Central memory CD8-positive, alpha-beta T cell (primary cell): ENCODE measurements around the gene DPYD.

Source experiments
- ATAC-seq: fragments of 150-1000 bp; cut with Tn5 transposase; replicated peaks from 2 replicates; pipeline ENCODE4 v1.10.0; 2022; ENCODE audit warnings: mild to moderate bottlenecking, moderate FRiP score, moderate number of reproducible peaks; ENCODE audit not compliant: poor library complexity, severe bottlenecking; ENCODE audit errors: extremely low read depth
- DNase-seq, 2 donors: peaks; one replicate each; pipeline ENCODE4 v3.0.0; 2021; ENCODE audit warnings: low spot score in 2 of 2
- H3K27ac Mint-ChIP-seq: one replicate; pipeline ENCODE4 v1.8.0; 2022; ENCODE audit warnings: low read depth, mild to moderate bottlenecking, moderate library complexity, mixed read lengths
- H3K27me3 Mint-ChIP-seq: one replicate; pipeline ENCODE4 v1.8.0; 2022; ENCODE audit warnings: mixed read lengths
- H3K36me3 Mint-ChIP-seq: one replicate; pipeline ENCODE4 v1.8.0; 2022; ENCODE audit warnings: mild to moderate bottlenecking, moderate library complexity, mixed read lengths; ENCODE audit not compliant: insufficient read depth
- H3K4me1 Mint-ChIP-seq: one replicate; pipeline ENCODE4 v1.8.0; 2022; ENCODE audit warnings: mixed read lengths
- H3K4me3 Mint-ChIP-seq: one replicate; pipeline ENCODE4 v1.8.0; 2022; ENCODE audit warnings: mild to moderate bottlenecking, moderate library complexity, mixed read lengths
- H3K9me3 Mint-ChIP-seq: one replicate; pipeline ENCODE4 v1.8.0; 2022; ENCODE audit warnings: mixed read lengths

Gene DPYD

DNA sequence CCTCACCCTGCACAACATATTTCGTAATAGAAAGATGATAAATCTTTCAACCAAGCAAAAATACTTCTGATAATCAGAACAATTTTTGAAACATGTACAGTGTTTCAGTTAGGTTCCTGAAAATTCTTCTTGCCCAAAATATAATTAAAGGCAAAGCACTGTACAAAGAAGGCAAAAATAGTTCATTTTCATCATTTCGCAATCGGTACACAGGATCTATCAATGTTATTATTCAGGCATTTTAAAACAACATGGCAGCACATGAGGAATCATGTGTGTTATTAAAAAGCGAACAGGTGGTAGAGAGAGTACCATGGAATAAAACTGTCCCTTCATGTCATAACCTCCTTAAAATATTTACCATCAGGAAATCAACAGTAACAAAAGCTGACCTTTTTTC is 356.9 kb downstream of the DPYD start:
- H3K4me1 Mint-ChIP-seq = peaks cover 11% of the 10 kb centered on the region
- no peak overlapping the region for H3K4me3 Mint-ChIP-seq
- ATAC-seq (no peak), DNase-seq (no peak)
- H3K27me3 Mint-ChIP-seq = no peaks in the 10 kb centered on the region
- peaks cover 2% of the 10 kb centered on the region for H3K36me3 Mint-ChIP-seq
- no peak overlapping the region for H3K27ac Mint-ChIP-seq
- H3K9me3 Mint-ChIP-seq = no peaks in the 10 kb centered on the region

DNA sequence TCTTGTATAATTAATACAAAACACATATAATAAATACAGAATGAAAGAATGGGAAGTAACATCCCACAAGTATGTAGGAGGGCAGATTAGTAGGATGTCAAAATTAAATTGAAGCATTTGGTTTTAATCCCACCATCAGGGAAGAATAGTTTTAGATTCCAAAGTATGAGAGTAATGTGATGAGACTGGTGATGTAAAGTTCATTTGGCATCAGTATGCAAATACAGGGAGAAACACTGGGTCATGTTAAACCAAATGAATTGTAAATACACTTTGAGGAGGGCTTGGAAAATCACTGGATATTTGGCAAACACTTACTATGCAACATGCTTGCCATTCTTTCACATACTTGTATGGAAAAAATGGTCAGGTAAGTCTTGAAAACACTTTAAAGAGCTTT is 358.8 kb downstream of the DPYD start:
- H3K36me3 Mint-ChIP-seq = peaks cover 4% of the 10 kb centered on the region
- H3K4me1 Mint-ChIP-seq = peaks cover 11% of the 10 kb centered on the region
- DNase-seq = no peak
- H3K4me3 Mint-ChIP-seq = no peak overlapping the region
- H3K27me3 Mint-ChIP-seq = no peaks in the 10 kb centered on the region
- H3K9me3 Mint-ChIP-seq = no peaks in the 10 kb centered on the region
- ATAC-seq = no peak
- no peak overlapping the region for H3K27ac Mint-ChIP-seq

DNA sequence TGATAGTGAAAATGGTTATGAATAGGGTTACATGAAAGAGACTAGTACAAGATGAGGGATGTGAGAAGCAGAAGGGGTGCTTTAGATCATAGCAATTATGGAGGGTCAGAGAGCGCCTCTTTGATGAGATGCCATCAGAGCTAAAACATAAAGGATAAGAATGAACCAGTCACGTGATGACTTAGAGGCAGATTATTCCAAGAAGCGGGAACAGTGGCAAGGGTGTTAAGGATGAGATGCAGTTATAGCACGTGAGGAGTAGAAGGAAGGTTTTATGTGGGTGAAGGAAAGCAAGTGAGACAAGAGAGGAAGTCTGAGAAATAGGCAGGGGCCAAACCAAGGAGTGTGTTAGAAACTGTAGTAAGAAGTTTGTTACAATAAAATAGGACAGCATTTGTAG is 360.1 kb downstream of the DPYD start:
- Mint-ChIP-seq H3K9me3 (no peaks in the 10 kb centered on the region), H3K27ac (no peak overlapping the region), H3K36me3 (peaks cover 5% of the 10 kb centered on the region), H3K4me3 (no peak overlapping the region), H3K4me1 (peaks cover 11% of the 10 kb centered on the region), H3K27me3 (no peaks in the 10 kb centered on the region)
- DNase-seq (no peak), ATAC-seq (no peak)

DNA sequence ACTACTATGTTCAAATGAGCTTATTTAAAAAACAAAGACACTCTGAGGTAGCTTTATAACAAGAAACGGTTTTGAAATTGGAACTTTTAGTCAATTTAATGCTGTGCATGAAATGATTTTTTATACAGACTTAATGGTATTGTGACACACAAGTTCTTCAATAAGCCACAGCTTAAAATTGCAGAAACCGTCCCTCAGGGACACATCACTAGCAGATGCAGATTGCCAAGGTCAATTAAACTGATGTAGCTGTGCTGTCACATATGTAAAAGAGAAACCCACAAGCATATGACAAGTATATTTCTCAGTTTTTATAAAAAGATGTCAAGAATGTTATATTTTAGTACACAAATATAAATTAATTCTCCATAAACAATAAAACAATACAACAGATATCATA is 366.9 kb downstream of the DPYD start:
- DNase-seq (no peak), ATAC-seq (no peak)
- no peak overlapping the region for H3K4me3 Mint-ChIP-seq
- no peaks in the 10 kb centered on the region for H3K9me3 Mint-ChIP-seq
- H3K4me1 Mint-ChIP-seq = no peaks in the 10 kb centered on the region
- no peaks in the 10 kb centered on the region for H3K27me3 Mint-ChIP-seq
- no peak overlapping the region for H3K27ac Mint-ChIP-seq
- H3K36me3 Mint-ChIP-seq = peaks cover 7% of the 10 kb centered on the region

DNA sequence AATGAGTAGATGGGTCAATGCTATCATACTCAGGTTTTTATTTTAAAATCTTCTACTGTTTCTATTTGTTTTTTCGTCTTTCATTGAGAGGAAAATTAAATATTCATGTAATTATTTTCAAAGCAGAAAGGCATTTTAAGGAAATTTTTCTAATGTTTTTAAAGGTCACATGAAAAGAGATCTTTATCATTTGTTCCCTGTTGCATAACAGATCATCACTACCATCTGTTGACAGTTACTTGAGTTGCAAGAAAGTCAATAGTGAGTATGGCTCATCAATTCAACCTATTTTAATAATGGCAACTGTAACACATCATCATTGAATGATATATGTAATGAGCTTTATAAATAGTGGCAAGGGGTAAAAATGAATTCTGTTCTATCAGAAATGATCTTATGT is 369.7 kb downstream of the DPYD start:
- ATAC-seq (no peak), DNase-seq (no peak)
- peaks cover 5% of the 10 kb centered on the region for H3K36me3 Mint-ChIP-seq
- no peak overlapping the region for H3K4me3 Mint-ChIP-seq
- H3K27ac Mint-ChIP-seq = no peak overlapping the region
- no peaks in the 10 kb centered on the region for H3K9me3 Mint-ChIP-seq
- H3K27me3 Mint-ChIP-seq = no peaks in the 10 kb centered on the region
- no peaks in the 10 kb centered on the region for H3K4me1 Mint-ChIP-seq

DNA sequence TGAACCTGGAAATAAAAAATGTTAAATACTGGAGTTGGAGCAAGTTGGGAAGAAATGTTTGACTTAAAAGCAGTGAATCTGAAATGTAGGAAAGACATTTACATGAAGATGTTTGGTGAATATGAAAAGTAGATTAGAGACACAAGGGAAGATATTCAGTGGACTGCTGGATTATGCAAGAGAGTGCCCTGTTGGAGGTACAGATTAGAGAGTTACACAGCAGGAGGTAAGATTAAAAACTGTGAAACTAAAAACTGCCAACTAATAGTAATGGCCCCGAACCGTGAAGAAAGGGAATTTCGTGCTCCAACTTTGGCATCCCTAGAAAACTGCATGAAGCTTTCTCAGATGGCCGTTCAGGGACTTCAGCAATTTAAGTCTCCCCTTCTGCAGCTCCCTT is 375.4 kb downstream of the DPYD start:
- Mint-ChIP-seq H3K4me1 (no peaks in the 10 kb centered on the region), H3K27ac (no peak overlapping the region), H3K27me3 (no peaks in the 10 kb centered on the region), H3K4me3 (no peak overlapping the region), H3K9me3 (no peaks in the 10 kb centered on the region), H3K36me3 (peaks cover 2% of the 10 kb centered on the region)
- ATAC-seq (no peak), DNase-seq (no peak)

DNA sequence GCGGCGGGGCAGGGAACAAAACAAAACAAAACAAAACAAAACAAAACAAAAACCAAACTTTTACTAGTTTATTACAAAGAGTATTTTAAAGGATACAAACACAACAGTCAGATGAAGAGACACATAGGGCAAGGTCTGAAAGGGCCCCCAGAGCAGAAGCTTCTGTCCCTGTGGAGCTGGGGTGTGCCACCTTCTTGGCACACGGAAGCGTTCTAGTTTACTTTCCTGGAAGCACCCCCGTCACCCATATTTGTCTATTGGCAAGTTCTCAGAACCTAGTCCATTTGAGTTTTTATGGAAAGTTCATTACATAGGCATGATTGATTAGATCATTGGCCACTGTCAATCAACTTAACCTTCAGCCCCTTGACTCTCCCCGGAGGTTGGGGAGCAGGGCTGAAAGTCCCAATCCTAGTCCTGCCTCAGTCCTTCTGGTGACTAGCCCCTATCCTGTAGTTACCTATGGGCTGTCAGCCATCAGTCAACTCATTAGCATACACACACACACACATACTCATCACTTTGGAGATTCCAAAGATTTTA is 380.4 kb downstream of the DPYD start:
- peaks cover 4% of the 10 kb centered on the region for H3K36me3 Mint-ChIP-seq
- DNase-seq = no peak
- no peak overlapping the region for H3K27ac Mint-ChIP-seq
- no peak for ATAC-seq
- no peak overlapping the region for H3K4me3 Mint-ChIP-seq
- no peaks in the 10 kb centered on the region for H3K9me3 Mint-ChIP-seq
- H3K4me1 Mint-ChIP-seq = no peaks in the 10 kb centered on the region
- H3K27me3 Mint-ChIP-seq = no peaks in the 10 kb centered on the region

DNA sequence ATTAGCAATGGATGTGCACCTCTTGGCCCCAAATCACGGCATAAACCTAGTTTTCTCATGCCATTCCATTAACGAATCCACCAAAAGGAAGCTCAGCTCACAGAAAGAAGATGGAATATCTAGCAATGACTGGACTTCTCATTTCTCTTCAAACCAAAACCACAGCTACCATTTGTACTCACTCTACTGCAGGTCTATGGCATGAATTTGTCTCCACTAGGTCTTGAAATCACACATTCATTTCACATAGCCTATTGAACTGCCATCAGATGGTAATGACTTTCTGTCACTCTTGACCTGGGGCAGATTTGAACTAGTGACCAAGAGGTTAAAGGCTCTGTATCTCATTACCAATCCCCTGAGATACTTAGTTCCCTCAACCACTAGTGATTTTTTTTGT is 382.7 kb downstream of the DPYD start:
- H3K4me1 Mint-ChIP-seq = no peaks in the 10 kb centered on the region
- DNase-seq = no peak
- H3K4me3 Mint-ChIP-seq = no peak overlapping the region
- peaks cover 4% of the 10 kb centered on the region for H3K36me3 Mint-ChIP-seq
- H3K9me3 Mint-ChIP-seq = no peaks in the 10 kb centered on the region
- H3K27ac Mint-ChIP-seq = no peak overlapping the region
- no peak for ATAC-seq
- no peaks in the 10 kb centered on the region for H3K27me3 Mint-ChIP-seq

DNA sequence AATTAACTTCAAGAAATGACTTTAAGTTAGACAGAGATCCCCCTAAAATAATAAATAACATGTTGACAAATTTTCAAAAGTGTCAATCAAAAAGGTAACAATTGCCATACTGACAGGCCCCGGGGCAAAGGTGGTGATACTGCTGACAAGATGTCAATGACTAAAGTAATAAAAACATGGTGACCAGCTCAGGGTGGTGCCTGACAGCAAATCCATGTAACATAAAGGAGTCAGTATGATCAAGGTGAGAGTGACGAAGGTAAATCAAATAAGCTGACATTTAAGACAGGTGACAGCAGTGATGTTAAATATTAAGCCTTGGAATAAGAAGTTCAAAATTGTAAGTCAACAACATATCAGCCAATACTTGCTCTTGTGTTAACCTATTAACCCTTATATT is 387.5 kb downstream of the DPYD start:
- DNase-seq (no peak), ATAC-seq (no peak)
- no peak overlapping the region for H3K4me3 Mint-ChIP-seq
- H3K9me3 Mint-ChIP-seq = no peaks in the 10 kb centered on the region
- H3K27me3 Mint-ChIP-seq = no peaks in the 10 kb centered on the region
- H3K27ac Mint-ChIP-seq = no peak overlapping the region
- no peaks in the 10 kb centered on the region for H3K36me3 Mint-ChIP-seq
- no peaks in the 10 kb centered on the region for H3K4me1 Mint-ChIP-seq

DNA sequence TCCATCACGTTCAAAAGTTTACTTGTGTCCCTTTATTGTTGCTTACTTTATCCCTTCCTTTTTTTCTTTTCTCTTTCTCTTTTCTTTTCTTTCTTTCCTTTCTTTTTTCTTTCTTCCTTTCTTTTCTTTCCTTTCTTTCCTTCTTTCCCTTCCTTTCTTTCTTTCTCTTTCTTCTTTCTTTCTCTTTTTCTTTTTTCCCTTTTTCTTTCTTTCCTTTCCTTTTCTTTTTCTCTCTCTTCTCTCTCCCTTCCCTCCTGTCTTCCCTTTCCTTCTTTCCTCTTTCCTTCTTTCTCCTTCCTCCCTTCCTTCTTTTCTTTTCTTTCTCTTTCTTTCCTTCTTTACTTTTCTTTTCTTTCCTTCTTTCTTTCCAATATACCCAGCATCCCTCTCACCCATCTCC is 391.2 kb downstream of the DPYD start:
- H3K9me3 Mint-ChIP-seq = no peaks in the 10 kb centered on the region
- H3K36me3 Mint-ChIP-seq = peaks cover 6% of the 10 kb centered on the region
- no peak overlapping the region for H3K4me3 Mint-ChIP-seq
- peak overlapping the region; percentile 4 for H3K27ac Mint-ChIP-seq
- no peaks in the 10 kb centered on the region for H3K27me3 Mint-ChIP-seq
- DNase-seq (no peak), ATAC-seq (no peak)
- H3K4me1 Mint-ChIP-seq = peaks cover 5% of the 10 kb centered on the region

DNA sequence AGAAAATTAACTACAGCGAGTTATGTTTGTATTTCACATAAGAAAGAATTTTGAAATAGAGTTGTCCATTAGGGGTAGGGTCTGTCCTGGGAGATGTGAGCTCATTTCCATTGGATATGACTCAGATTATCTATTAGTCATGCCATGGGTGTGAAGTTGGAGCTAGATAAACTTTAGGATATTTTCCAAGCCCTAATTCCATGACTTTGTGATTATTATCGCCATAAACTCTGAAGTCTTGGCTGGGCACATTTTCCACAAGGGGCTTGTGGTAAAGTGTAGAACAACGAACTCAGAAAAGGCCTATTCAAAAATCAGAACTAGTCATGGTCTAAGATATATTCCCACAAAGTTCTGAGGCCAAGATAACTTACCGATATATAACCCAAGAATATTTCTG is 396.6 kb downstream of the DPYD start:
- DNase-seq (no peak), ATAC-seq (no peak)
- peaks cover 8% of the 10 kb centered on the region for H3K36me3 Mint-ChIP-seq
- H3K9me3 Mint-ChIP-seq = peaks cover 4% of the 10 kb centered on the region
- H3K4me1 Mint-ChIP-seq = peaks cover 5% of the 10 kb centered on the region
- no peaks in the 10 kb centered on the region for H3K27me3 Mint-ChIP-seq
- H3K4me3 Mint-ChIP-seq = no peak overlapping the region
- no peak overlapping the region for H3K27ac Mint-ChIP-seq

DNA sequence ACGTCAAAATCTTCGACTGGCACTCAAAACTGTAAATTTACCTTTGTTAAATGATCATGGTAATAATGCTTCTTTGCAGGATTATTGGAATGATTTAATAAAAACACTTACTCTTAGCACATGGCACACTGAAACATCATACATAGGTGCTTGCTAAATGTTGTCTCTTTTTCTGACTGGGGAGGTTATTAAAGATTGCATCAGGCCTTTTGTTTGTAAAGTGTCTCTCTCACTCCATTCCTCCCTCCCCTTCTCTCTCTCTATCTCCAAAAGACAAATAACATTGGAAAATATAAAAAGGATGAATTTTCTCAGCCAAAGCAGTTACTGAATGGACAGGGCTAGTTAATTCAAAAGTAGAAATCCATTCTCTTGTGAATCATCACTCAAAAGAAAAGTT is 404.2 kb downstream of the DPYD start:
- H3K27ac Mint-ChIP-seq = no peak overlapping the region

DNA sequence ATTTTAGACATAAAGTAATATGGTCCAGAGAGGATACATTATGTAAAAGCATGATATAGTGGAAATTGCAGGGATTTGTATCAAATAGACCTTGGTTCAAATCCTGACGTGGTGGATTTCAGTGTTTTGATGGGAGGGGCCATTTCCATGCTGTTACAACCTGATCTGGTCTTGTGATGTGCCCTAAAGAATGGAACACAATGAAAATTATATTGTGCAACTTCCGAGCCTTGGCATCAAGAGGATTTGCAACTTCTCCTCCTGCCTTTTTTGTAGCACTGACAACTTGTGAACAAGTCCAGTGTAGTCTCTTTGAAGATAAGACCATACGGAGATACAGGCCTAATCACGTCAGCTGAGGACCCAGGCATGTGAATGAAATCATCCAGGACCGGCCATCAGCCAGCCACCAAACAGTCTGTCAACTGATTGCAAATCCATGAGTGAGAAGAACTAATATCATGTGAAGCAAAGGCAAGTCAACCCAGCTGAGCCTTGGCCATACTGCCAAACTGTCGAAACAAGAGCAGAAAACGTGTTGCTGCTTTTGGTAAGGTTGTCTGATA is 412.1 kb downstream of the DPYD start:
- no peak overlapping the region for H3K4me3 Mint-ChIP-seq
- DNase-seq = no peak
- no peak for ATAC-seq
- H3K4me1 Mint-ChIP-seq = no peaks in the 10 kb centered on the region
- peaks cover 1% of the 10 kb centered on the region for H3K36me3 Mint-ChIP-seq
- no peaks in the 10 kb centered on the region for H3K27me3 Mint-ChIP-seq
- no peaks in the 10 kb centered on the region for H3K9me3 Mint-ChIP-seq
- H3K27ac Mint-ChIP-seq = no peak overlapping the region

More for the DNA sequence above, 404.2 kb downstream of the DPYD start:
- Mint-ChIP-seq H3K27me3 (no peaks in the 10 kb centered on the region), H3K9me3 (peaks cover 4% of the 10 kb centered on the region), H3K4me3 (no peak overlapping the region), H3K36me3 (peaks cover 2% of the 10 kb centered on the region), H3K4me1 (no peaks in the 10 kb centered on the region)
- no peak for DNase-seq
- ATAC-seq = no peak

DNA sequence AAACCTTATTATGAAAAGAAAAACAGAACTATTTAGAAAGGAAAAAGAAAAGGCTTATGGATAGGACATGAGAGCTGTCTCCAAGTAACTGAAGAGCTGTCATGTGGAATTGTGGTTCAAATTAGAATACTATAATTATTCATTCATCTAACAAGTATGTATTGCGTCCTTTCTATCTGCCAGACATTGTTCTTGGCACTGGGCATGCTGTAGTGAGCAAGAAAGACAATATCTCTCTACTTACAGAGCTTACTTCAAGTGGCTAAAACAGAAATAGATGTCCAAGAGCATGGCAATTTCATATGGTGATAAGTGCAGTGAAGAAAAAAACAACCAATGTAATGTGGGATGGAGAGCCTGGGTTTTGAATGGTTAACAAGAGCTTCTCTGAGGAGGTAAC is 413.0 kb downstream of the DPYD start:
- Mint-ChIP-seq H3K27ac (no peak overlapping the region), H3K9me3 (no peaks in the 10 kb centered on the region), H3K4me1 (no peaks in the 10 kb centered on the region), H3K4me3 (no peak overlapping the region), H3K27me3 (no peaks in the 10 kb centered on the region), H3K36me3 (peaks cover 1% of the 10 kb centered on the region)
- ATAC-seq (no peak), DNase-seq (no peak)
